ENCODE results near the gene TBC1D8.

Gene TBC1D8

DNA sequence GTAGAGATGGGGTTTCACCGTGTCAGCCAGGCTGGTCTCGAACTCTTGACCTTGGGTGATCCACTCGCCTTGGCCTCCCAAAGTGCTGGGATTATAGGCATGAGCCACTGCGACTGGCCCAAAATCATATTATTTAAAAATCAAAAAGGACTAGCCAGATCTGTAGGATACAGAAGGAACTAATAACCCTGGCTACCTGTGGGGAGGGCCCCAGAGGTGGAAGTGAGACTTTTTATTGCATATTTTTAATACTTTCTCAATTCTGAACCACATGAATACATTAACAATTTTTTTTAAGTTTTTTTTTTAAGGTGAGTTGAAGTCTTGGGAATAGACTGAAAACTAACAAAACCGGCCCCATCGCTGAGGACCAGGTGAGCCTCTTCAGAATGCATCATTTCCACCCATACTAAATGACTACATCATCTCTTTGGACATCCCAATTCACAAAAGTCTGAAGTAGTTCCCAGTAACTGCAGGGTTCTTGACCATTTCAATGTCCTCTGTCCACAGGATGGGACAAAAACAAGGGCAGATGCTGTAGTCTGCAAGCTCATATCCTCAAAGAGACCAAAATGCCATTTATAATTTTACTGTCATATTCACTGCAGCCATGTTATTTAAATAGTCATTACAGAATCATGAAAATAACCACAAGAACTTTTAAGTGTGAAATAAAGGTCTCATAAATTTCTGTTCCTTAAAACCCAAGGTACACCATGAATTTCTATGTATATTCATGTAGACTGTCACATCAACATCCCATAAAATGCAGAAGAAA, 127.7 kb downstream of the TBC1D8 start:
- no peak for DNase-seq

DNA sequence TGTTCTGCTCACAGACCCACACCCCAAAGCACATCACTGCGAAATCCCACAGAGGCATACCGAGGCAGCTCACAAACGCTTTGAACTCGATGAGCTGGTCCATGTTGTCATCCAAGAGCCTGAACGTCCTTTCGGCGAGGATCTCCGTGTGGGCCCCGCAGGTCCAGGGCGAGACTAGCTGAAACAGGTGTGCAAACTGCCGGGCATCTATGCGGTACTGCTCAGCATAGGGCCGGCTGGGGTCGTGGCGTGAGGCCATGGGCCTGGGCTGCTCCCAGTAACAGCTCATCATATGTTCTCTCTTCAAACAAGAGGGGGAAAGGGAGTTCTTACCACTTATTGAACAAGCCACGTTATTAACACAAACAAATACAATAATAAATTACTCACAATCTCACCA, 129.0 kb downstream of the TBC1D8 start:
- DNase-seq, result no peak

DNA sequence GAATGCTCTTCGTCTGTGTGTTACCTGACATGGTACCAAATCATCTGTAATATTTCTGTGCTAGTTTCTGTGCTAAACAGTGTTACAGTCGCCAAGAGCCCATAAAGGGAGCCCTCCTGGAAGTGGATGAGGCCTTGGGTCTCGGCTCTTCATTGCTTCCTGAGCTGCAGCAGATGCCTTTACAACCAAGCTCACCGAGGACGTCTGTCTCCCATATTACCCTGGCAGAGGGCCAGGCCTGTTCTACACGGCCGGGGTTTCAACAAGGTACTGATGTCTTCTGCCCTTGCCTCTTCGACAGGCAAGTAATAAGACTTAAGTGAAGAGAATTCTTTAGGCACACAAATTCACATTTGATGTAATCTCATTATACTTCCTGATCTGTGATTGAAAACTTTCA, 132.2 kb downstream of the TBC1D8 start:
- no peak for DNase-seq

DNA sequence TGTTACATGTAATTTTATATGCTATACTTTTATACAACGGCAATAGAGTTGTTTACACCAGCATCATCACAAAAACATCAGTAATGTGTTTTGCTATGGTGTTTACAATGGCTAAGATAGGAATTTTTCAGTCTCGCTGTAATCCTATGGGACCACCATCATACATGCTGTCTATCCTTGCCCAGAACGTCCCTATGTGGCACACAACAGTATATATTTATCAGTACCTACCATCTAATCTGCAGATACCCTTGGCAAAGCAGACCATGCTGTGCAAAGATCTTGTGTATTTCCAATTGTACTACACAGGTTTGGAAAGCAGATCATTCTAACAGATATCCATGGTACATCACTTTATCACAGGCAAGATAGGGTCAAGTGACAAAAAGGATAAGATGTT, 133.8 kb downstream of the TBC1D8 start:
- DNase-seq, result no peak

DNA sequence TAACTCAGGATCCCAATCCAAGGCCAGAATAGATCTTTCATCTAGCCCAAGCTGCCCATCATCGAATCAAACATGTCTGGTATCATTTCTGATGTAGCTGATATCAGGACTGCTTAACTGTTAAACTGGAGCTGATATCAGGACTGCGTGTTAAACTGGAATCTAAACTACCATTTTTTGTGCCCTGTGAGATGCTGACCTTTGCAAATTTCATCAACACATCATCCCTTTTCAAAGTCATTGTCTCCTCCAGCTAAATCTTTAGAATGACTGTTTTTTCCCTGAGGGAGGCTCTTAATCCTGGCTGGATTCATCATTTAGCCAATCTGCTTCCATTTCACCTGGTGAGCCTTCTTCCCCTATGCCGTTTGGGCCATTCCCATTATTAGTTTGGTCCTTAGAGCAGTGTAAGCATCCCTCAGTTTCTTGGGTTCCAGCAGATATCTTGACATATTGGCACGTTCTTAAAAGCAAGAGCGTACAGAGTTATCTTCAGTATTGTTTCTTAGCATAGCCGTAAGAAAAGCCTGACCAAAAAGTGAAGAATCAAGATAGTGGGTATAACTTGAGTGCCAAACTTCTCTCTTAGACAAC, 136.8 kb downstream of the TBC1D8 start:
- no peak for DNase-seq

DNA sequence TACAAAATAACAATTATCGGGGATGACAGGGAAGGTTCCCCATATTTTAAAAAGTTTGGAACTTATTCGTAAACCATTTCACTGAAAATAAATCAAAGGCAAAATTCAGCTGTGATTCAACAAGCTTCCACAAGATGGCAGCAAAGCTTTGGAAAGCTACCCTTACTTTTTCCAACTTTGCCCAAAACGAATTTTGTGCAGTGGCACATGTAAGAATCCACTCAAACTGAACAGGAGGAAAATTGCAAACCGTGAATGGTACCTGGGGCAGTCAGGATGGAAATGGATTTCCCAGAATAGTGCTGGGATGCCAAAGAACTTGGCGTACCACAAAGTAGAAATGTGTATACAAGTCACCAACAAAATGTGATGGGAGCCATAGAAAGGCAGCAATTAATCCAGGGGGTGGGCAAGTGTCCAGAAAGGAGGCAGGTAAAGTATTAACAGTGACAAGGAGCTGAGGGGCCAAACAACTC, 138.4 kb downstream of the TBC1D8 start:
- DNase-seq, result no peak

DNA sequence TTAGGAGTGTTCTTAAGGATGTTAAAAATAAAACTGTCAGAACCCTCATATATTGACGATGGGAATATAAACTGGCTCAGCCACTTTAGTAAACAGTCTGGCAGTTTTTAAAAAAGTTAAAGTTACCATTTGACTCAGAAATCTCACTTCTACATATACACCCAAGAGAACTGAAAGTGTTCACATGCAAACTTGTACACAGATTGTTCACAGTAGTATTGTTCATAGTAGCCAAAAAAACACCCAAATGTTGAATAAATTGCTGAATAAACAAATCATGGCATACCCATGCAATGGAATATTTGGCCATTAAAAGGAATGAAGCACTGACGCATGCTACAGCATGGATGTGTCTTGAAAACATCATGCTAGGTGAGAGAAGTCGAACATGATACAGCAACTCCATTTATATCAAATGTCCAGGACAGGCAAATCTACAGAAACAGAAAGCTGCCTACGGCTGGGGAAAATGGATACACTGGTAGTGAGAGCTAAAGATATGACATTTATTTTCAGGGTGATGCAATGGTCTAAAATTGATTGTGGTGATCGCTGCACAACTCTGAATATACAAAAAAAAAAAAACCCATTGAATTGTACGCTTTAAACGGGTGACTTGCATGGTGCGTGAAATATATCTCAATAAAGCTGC, 139.0 kb downstream of the TBC1D8 start:
- no peak for DNase-seq

DNA sequence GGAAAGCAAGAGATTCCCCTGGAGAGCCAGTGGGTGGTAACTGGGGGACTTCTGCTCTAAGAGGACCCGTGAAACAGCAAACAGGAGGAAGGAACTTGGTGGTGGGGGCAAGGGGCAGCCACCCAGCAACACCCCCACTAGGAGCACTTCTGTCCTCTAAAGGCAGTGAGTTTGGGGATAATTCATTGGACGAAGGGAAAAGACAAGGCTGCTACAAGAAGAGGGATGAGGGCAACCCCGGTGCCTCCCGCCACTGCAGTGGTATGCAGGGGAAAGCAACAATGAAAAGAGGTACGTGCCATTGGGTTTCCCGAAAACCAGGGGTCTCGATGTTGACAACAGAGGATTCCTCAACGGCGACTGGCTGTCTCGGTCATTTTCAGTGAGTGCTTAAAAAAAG, 140.0 kb downstream of the TBC1D8 start:
- DNase-seq, result no peak

DNA sequence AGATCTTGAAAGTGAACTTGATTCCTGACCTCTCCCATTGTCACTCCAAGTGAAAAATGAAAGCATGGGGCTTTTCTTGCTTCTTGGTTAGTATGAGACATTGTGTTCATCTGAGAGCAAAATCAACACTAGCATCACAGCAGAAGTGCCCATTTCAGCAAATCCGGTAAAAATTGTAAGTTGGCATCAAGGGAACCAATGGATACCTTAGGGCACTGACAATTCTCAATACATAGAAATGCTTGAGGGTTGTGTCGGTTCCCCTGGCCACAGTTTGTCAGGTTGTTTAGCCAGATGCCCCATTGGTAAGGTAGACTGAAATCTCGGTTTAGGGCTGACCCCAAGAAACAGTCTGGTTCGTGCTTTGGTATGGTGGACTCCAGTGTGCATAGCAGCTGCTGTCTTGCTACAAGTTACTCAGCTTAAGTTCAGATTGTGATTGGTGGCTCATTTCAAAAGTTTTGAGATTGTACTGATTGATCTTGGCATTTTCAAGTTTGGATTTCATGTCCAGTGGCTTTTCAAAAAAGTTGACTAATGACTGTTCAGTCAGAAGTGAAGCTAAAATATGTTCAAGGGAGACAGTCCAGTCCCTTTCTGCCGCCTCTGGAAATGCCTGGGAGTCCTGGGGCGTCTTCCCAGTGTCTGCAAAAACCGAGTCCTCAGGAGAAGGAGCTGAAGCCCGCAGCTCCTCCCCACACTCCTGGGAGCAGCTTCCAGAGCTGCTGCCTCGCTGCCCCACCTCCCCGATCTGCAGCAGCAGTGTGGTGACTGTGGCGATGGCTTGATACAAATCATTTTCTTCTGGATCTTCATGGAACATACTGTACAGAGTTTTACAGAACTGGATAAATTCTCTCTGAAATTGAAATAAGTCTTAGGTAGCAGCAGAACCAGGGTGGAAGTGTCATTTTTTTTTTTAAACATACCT, 143.5 kb downstream of the TBC1D8 start:
- no peak for DNase-seq

DNA sequence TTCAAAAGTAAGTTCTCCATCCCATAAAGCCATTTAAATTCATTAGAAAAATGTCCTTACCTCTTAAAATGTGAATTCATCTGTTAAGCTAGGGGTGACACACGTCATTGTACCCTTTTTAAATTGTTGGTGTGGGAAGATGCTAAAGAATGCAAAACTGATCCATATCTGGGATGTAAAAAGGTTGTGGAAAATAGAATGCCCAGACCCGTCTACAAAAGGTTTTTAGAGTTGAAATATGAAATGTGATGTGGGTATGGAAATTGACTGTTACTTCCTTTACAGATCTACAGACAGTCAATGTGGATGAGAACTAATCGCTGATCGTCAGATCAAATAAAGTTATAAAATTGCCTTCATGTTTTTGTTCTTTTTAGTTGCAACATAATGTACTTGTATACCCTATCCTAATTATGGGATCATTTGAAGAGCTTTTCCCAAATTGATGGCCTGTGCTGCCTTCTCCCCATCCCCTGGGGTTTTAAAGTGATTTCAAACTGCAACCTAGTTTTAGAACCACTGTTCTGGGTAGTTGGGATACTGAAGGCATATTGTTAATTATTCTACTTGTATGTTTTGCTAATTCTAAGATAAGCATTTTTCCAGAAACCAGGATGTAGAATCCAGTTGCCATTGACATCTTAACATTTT, 145.0 kb downstream of the TBC1D8 start:
- DNase-seq, result no peak

DNA sequence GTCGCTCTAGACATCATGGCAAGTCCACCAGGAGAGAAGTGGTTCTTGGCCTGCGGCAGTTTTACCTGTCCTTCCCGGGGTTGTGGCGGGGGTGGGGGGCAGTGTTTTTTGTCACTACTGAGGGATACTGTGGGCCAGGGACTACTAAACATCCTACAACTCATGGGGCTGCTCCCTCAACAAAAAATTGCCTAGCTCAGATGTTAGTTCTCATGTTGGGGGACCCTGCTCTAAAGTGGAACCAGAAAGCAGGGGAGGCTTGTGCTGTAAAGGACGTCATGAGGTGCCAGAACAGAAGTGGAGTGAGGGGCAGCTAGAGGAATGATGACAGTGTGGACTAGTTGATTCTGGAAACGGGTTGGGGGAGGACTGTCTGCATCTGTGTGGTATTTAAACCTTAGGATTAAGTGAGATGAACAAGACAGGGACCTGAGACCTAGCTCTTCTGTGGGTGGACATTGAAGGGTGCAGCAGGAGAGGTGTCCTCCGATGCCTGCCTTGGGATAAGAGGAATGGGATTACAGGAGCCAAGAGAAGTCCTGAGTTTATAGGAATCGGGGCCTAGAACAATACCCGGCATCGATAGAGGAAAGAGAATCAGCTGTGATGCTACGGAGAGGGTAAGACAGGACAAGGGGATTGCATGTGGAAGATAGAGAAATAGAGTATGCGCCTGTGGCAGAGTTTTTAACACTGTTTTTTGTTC, 146.4 kb downstream of the TBC1D8 start:
- DNase-seq, result no peak

DNA sequence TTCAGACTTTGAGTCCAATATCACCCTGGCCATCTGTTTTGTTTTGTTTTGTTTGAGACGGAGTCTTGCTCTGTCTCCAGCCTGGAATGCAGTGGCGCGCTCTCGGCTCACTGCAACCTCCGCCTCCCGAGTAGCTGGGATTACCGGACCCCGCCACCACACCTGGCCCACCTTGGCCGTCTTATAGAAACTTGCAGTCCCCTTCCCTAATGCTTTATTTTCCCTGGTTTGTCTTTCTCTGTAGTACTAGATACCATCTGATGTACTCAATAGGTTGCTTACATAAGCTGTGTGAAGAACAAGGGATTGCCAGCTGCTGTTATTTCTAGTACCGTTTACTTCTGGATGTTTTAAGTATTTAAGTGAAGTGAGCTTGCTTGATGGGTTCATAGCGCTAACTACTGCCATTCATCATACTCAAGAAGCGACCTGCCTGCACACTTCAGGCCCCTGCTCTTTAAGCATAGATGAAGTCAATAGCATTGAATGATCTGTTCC, 147.9 kb downstream of the TBC1D8 start:
- no peak for DNase-seq

DNA sequence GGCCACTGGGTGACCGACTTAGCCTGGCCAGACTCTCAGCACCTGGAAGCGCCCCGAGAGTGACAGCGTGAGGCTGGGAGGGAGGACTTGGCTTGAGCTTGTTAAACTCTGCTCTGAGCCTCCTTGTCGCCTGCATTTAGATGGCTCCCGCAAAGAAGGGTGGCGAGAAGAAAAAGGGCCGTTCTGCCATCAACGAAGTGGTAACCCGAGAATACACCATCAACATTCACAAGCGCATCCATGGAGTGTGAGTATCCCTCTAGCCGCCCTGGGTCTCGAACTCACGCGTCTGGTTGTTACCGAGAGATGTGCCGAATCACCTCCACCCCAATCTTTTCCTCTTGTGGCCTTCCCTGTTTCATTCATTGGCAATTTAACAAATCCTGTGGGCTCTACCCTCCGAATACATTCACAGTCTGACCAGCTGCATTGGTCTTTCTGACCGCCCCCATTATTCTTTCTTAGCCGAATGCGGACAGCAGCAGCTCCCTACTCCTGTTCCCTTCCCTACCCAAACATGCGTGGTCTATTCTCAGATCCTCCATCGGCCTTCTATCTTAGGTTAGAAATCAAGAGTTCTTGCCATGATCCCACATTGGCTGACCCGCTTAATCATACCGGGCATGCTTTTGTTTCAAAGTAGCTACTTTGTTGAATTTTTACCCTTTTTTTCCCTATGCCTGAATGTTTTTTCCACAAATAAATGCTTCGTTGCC, 148.5 kb downstream of the TBC1D8 start:
- DNase-seq, result no peak

DNA sequence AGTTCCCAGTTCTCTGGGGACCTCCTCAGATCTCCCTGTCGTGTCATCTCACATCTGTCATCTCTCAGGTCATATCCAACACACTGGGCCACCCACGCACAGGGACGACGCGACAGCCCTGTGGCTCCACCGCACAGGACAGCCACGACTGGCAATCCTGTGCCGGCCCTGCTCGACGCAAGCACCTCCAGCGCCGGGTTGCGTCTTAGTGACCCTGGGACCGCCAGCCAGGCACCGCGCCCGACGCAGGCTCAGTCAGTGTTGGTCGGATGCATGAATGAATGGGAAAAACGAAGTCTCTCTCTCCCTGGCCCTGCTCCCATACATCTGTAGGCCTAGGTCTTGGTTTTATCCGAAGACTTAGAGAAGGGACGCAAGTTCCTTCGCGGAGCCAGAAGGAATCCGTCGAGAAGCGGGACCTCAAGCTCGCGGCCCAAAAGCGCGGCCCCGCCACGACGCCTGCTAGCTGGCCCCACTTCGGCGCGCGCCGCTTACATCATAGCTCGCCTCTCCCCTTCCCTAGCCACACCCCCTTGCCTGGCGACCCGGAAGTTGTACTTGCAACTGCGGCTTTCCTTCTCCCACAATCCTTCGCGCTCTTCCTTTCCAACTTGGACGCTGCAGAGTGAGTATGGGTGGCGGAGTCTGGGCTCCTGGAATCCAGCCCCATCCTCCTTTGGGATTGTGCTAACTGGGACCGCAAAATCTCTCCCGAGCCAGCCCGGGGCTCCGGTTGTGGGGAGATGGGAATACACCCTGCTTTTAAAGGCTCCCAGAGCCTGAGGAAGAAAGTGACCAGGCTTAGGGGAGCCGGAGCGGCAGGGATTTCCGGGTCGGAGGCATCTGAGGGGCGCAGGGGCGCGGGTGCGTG, 149.3 kb downstream of the TBC1D8 start, which contains the start of gene RPL31:
Gene RPL31, plus strand, starts transcription at position 599 of the 871 bp plus-strand sequence. CDS start 413 bp downstream, outside the sequence.
- DNase-seq, result peak; percentile 58

DNA sequence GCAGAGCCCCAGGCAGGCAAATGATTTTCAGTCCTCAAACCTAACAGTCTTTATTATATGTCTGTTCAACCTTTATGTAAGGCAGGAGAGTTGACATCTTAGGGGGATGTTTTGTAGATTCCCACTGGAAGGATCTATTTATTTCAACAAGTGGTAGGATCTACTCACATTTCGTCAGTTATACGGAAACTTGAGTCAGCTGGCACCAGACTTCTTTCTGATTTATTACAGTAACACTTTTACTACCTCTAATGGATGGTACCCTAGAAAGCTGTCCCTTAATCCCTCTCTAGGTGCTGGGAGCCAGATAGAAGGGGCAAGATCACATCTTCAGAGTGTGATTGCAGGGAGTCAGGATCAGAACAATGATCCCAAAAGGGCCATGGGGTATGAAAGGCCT, 151.2 kb downstream of the TBC1D8 start:
- DNase-seq, result no peak

DNA sequence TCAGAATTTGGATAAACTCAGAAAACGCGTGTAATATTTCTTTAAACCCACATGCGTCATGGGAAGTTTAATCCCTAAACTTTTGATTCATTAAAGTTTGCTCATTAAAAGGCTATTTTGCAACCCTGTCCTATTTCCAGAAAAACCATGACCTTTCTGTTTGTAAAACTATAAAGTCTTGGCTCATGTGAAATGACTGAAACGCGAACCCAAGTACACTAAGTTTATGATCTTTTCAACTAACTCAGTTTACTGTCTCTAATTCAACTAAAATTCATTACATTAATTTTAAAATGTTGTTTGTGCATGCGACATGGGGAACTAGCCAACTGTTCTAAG, 153.0 kb downstream of the TBC1D8 start:
- no peak for DNase-seq

DNA sequence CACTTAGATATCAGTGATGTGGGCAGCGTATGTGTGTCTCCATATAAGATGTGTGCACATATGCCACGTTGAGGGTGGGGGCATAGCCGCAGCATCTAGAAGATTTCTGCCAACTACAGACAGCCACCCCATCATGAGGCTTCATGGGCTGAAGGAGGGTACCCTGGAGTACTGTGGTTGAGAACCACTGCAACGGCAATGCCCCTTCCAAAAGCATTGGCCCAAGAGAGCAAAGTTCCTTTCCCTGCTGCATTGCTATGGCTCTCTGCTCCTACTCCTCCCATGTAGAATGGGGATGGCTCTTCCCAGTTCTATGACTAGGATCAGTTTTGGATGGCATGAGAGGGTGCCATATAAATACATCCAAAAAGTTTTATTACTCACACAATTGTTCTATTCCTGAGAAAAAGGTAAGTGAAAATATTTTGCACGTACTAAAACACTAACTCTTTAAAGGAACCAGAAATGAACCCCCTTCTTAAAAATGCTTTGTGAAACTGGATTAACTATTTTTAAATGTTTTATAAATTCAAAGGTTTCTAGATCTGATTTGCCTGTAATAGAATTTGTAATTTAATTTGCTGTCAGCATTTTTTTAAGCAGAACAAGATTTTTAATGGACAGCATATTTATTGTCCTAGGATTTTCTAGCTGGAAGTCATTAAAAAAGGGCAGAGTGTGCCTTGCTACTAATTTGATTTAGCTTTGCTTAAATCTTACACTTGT, 153.5 kb downstream of the TBC1D8 start:
- DNase-seq, result no peak

DNA sequence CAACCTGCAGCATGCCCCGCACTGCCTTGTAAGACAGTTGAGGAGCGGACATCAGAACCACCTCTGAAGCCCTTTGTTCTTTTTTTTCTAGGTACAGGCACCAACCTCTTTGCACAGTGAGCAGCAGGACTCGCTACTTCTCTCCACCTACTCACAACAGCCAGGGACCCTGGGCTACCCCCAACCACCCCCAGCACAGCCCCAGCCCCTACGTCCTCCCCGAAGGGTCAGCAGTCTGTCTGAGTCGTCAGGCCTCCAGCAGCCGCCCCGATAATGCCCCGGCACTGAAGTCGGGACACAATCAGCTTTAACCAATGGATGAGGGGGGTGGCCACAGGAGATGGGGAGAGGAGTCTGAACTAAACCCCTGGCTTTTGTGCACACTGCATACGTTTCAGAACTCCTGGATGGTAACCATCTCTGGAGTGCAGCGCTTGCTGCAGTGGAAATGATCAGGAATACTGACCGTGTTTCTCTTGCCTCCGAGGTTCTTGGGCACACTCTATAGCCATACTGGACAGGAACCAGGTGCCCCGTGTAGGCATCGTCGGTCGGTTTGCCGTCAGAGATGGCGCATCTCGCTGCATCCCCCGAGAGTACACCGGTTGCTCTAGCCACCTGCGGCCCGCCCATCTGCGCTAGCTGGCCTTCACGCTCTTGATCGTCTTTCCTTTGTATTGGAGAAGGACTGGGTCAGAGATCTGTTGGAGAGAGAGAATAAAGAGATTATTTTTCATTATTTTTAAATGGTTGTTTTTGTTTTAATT, 155.7 kb downstream of the TBC1D8 start:
- DNase-seq, result no peak

Measured in NCI-H1417 treated with DMSO at 0.1 percent for 48 hours (cell line).